PC-3 (cell line): ENCODE measurements around the gene DTD1.

Source experiments
- CTCF ChIP-seq: fragments of 300-600 bp; sonication (generic); conservative IDR thresholded peaks from 2 replicates; pipeline ENCODE4 v1.5.1; 2017; ENCODE audit warnings: antibody characterized with exemption, low read depth, mild to moderate bottlenecking, low read length
- EZH2 ChIP-seq: fragments of 300-600 bp; sonication (generic); IDR thresholded peaks from one replicate; pipeline ENCODE4 v1.6.1; 2017; ENCODE audit warnings: antibody characterized with exemption, mild to moderate bottlenecking, low read length; ENCODE audit not compliant: unreplicated experiment
- EZH2phosphoT487 ChIP-seq: fragments of 300-600 bp; sonication (generic); IDR thresholded peaks from 2 replicates; pipeline ENCODE4 v1.6.1; 2018; ENCODE audit warnings: mild to moderate bottlenecking, antibody characterized with exemption, low read length, borderline replicate concordance

- TF ChIP-seq CTCF (no peak), EZH2 (no peak), EZH2phosphoT487 (no peak)
Measured at GRCh38 chr20:18645851-18646250, 58.0 kb downstream of the DTD1 start.
